HepG2 (cell line): ENCODE results near the gene DYNLT5. TPM values are rescaled to one million over a fixed set of nuclear protein-coding genes. Genes with fewer than 3 reads are reported as not detected.

Source experiments
- ATAC-seq: fragments of 200-7000 bp; cut with Tn5 transposase; 3 replicates; pipeline ENCODE4 v1.9.1; 2020; ENCODE audit warnings: mild to moderate bottlenecking, moderate library complexity
- BruUV-seq: library from RNA; stranded (reverse); fragments of 400-500 nt; replicated peaks from 2 replicates; lab custom pipeline; 2021; lab: Mats Ljungman, UMichigan
- CTCF ChIA-PET: fragments of 300-600 bp; formaldehyde crosslinking; extraction: SDS; loops from one replicate; lab custom pipeline; 2021; ENCODE audit warnings: low total read pairs, inconsistent platforms, low intra/inter-chr PET ratio; lab: Yijun Ruan, JAX
- POLR2A ChIA-PET: fragments of 350-600 bp; sonication (Branson Sonifier 250); formaldehyde crosslinking; loops from one replicate; lab custom pipeline; 2020; ENCODE audit warnings: antibody characterized with exemption, inconsistent platforms; lab: Yijun Ruan, JAX
- DNase-seq: peaks from one replicate; pipeline ENCODE4 v3.0.0-alpha.2; 2015; ENCODE audit warnings: low spot score
- FAIRE-seq: peaks from 3 replicates; lab custom pipeline; 2011; peaks lifted over from hg19 to GRCh38; lab: Jason Lieb, UNC
- H2AFZ ChIP-seq: one replicate; pipeline ENCODE4 v1.6.1; 2011; ENCODE audit warnings: low read length, inconsistent platforms
- H3K27ac ChIP-seq: fragments of 300-600 bp; 3 replicates; pipeline ENCODE4 v1.8.0; 2011; ENCODE audit warnings: mixed run types, mild to moderate bottlenecking, mixed read lengths, low read length, inconsistent platforms; ENCODE audit not compliant: insufficient read depth; ENCODE audit errors: extremely low read length
- H3K27me3 ChIP-seq, 2 experiments: fragments of 200-600 bp in 1 of 2; 2 replicates in 1 of 2; 3 replicates in 1 of 2; pipeline versions ENCODE4 v1.6.0 to v1.8.0; 2011; ENCODE audit warnings: low read length in 2 of 2, mild to moderate bottlenecking in 2 of 2, moderate library complexity in 2 of 2, inconsistent platforms in 1 of 2; ENCODE audit not compliant: insufficient read depth in 2 of 2, control insufficient read depth in 1 of 2
- H3K36me3 ChIP-seq, 2 experiments: fragments of 200-600 bp in 1 of 2; replicated peaks in 1 of 2; 2 replicates in 1 of 2; 3 replicates in 1 of 2; pipeline versions ENCODE4 v1.5.1 to v1.8.0; 2011; ENCODE audit warnings: low read length in 2 of 2, inconsistent platforms in 1 of 2; ENCODE audit not compliant: insufficient read depth in 2 of 2, control insufficient read depth in 1 of 2
- H3K4me1 ChIP-seq: 2 replicates; pipeline ENCODE4 v1.5.1; 2012; ENCODE audit warnings: low read length, inconsistent platforms; ENCODE audit not compliant: insufficient read depth
- H3K4me2 ChIP-seq: 2 replicates; pipeline ENCODE4 v1.6.0; 2011; ENCODE audit warnings: low read depth, low read length, inconsistent platforms
- H3K4me3 ChIP-seq, 3 experiments: fragments of 200-600 bp in 1 of 3; sonication (generic), shearing (Covaris generic) in 1 of 3; replicated peaks in 1 of 3; 2 replicates each; pipeline ENCODE4 v1.5.1; 2011 to 2016; ENCODE audit warnings: low read length in 3 of 3, inconsistent platforms in 2 of 3, low read depth in 2 of 3, mild to moderate bottlenecking in 2 of 3, control low read depth in 1 of 3, mixed read lengths in 1 of 3; ENCODE audit not compliant: insufficient read depth in 1 of 3
- H3K79me2 ChIP-seq: one replicate; pipeline ENCODE4 v1.6.1; 2011; ENCODE audit warnings: low read length, inconsistent platforms; ENCODE audit not compliant: insufficient read depth
- H3K9ac ChIP-seq: 2 replicates; pipeline ENCODE4 v1.6.0; 2011; ENCODE audit warnings: mild to moderate bottlenecking, low read depth, low read length, inconsistent platforms; ENCODE audit not compliant: insufficient read depth
- H3K9me3 ChIP-seq: 2 replicates; pipeline ENCODE4 v1.5.1; 2012; ENCODE audit warnings: mild to moderate bottlenecking, low read length
- H4K20me1 ChIP-seq: 2 replicates; pipeline ENCODE4 v1.6.0; 2011; ENCODE audit warnings: inconsistent platforms, mild to moderate bottlenecking, low read length, moderate library complexity; ENCODE audit not compliant: insufficient read depth
- ATF7 ChIP-seq, 2 experiments: fragments of 450-650 bp in 1 of 2; sonication (generic) in 1 of 2; formaldehyde crosslinking in 1 of 2; IDR thresholded peaks; 2 replicates each; pipeline versions ENCODE4 v1.4.0 to v1.6.1; 2016 to 2020; ENCODE audit warnings: antibody characterized with exemption in 1 of 2, mild to moderate bottlenecking in 1 of 2, missing genetic modification reagents in 1 of 2
- CC2D1A ChIP-seq: sonication (generic); formaldehyde crosslinking; IDR thresholded peaks from 2 replicates; pipeline ENCODE4 v1.8.1; 2023; ENCODE audit warnings: mild to moderate bottlenecking, missing genetic modification reagents
- CCAR2 ChIP-seq: fragments of 200-400 bp; formaldehyde crosslinking; optimal IDR thresholded peaks from 2 replicates; pipeline ENCODE3; 2018; ENCODE audit warnings: low read depth, mild to moderate bottlenecking, low read length, moderate library complexity
- IRX3 ChIP-seq: sonication (generic); formaldehyde crosslinking; IDR thresholded peaks from 2 replicates; pipeline ENCODE4 v1.8.1; 2023; ENCODE audit warnings: mild to moderate bottlenecking, low read depth, missing genetic modification reagents, borderline replicate concordance
- ZBTB7B ChIP-seq: sonication (generic); formaldehyde crosslinking; IDR thresholded peaks from 2 replicates; pipeline ENCODE4 v1.4.0; 2020; ENCODE audit warnings: missing genetic modification reagents
- ZNF614 ChIP-seq: IDR thresholded peaks from 2 replicates; pipeline ENCODE4 v1.6.1; 2018; ENCODE audit warnings: missing biosample characterization, missing genetic modification reagents, inconsistent platforms, borderline replicate concordance
- WGBS: methylation state at CpG from one replicate; pipeline ENCODE4 v1.1.6; 2017; ENCODE audit warnings: low lambda C conversion rate; 5-methylcytosine and 5-hydroxymethylcytosine counted together
- in situ Hi-C: cut with HindIII; loops from 2 replicates; pipeline ENCODE4 v1.10.0; 2017; ENCODE audit warnings: low pct_unique_long_range_greater_than_20kb; ENCODE audit not compliant: extremely low pct_ligation_motif_present
- intact Hi-C: fragments of 100-400 bp; cut with micrococcal nuclease; formaldehyde crosslinking; loops from one replicate; pipeline ENCODE4 v1.10.0; 2022; ENCODE audit not compliant: unreplicated experiment
- polyA plus RNA-seq, 8 experiments: library from polyadenylated mRNA; depleted of rRNA in 3 of 8; stranded (reverse) in 7 of 8; unstranded in 1 of 8; fragments of >200 nt; fragmentation: Illumina TruSeq in 4 of 8; extraction: Trizol in 4 of 8; gene quantifications; 2 replicates each; pipeline versions ENCODE4 v1.2.1 to v1.2.3, GENCODE V29; 2011 to 2016; ENCODE audit warnings: low read depth in 4 of 8, missing spikeins in 1 of 8, mixed read lengths in 1 of 8; ENCODE audit not compliant: insufficient read depth in 1 of 8
- total RNA-seq, 5 experiments: library from RNA; depleted of rRNA; stranded (reverse); fragments of >200 nt; fragmentation: Illumina TruSeq; extraction: Trizol; gene quantifications; 2 replicates each; pipeline ENCODE4 v1.2.3, GENCODE V29; 2016; ENCODE audit warnings: low read depth in 1 of 5
- TF ChIP-seq, protein P1 (sequence below): sonication (generic); formaldehyde crosslinking; IDR thresholded peaks from 2 replicates; pipeline ENCODE4 v1.8.0; 2022; ENCODE audit warnings: missing genetic modification reagents, mild to moderate bottlenecking, borderline replicate concordance
- TF ChIP-seq, protein P2 (sequence below): sonication (generic); formaldehyde crosslinking; IDR thresholded peaks from 2 replicates; pipeline ENCODE4 v1.5.0; 2020; ENCODE audit warnings: missing genetic modification reagents
- TF ChIP-seq, protein P3 (sequence below): sonication (generic); formaldehyde crosslinking; IDR thresholded peaks from 2 replicates; pipeline ENCODE4 v1.5.1; 2020; ENCODE audit warnings: missing genetic modification reagents, mild to moderate bottlenecking, borderline replicate concordance

Gene DYNLT5
- total and polyA plus RNA-seq, 2 of the 13 experiments (the other 11 are each of a cell fraction or from before 2014, with no cell fraction given): not detected

DNA sequence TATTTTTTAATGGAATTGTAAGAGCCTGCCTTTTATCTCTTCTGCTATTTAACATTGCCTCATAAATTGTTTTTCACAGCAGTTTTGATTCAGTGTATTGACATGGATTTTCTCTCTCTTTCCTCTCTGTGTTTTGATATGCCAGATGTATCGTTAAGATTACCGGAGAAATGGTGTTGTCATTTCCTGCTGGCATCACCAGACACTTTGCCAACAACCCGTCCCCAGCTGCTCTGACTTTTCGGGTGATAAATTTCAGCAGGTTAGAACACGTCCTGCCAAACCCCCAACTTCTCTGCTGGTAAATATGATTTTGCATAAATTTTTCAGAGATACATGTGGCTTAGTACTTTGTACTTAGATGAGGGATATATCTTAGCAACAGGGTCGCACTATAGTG, 23.1 kb upstream of the DYNLT5 start:
- H3K79me2 ChIP-seq: no peaks in the 10 kb centered on the region
- H3K9me3 ChIP-seq: no peaks in the 10 kb centered on the region
- FAIRE-seq (no peak), DNase-seq (no peak), ATAC-seq (no peak)
- H3K4me2 ChIP-seq: no peak overlapping the region
- no peaks in the 10 kb centered on the region; the same call in 1 of the 2 replicates for H4K20me1 ChIP-seq
- no peak overlapping the region for H3K4me3 ChIP-seq
- WGBS: 12% methylated on average over 6 of the region's 6 CpGs
- H2AFZ ChIP-seq: no peak overlapping the region
- BruUV-seq: no TSS peak
- in situ Hi-C loops (loop anchor here (10.0 to 25.0 kb wide), 2 partner anchors 464 to 767 kb away; no protein-coding TSS in a partner anchor), intact Hi-C loops (loop anchor here (5.0 kb wide), 1 partner anchor 227 kb away; no protein-coding TSS in a partner anchor)
- TF ChIP-seq ZNF614 (CRISPR knock-in tag) (no peak), CCAR2 (no peak), ZBTB7B (CRISPR knock-in tag) (no peak), CC2D1A (CRISPR knock-in tag) (no peak), IRX3 (CRISPR knock-in tag) (no peak), ATF7 (IDR thresholded peaks at IDR 0.05) (no peak), ATF7 (CRISPR knock-in tag; IDR thresholded peaks at IDR 0.05) (no peak)
- TF ChIP-seq, protein P1, sequence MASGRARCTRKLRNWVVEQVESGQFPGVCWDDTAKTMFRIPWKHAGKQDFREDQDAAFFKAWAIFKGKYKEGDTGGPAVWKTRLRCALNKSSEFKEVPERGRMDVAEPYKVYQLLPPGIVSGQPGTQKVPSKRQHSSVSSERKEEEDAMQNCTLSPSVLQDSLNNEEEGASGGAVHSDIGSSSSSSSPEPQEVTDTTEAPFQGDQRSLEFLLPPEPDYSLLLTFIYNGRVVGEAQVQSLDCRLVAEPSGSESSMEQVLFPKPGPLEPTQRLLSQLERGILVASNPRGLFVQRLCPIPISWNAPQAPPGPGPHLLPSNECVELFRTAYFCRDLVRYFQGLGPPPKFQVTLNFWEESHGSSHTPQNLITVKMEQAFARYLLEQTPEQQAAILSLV (CRISPR knock-in tag): no peak
- TF ChIP-seq, protein P2, sequence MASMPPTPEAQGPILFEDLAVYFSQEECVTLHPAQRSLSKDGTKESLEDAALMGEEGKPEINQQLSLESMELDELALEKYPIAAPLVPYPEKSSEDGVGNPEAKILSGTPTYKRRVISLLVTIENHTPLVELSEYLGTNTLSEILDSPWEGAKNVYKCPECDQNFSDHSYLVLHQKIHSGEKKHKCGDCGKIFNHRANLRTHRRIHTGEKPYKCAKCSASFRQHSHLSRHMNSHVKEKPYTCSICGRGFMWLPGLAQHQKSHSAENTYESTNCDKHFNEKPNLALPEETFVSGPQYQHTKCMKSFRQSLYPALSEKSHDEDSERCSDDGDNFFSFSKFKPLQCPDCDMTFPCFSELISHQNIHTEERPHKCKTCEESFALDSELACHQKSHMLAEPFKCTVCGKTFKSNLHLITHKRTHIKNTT (CRISPR knock-in tag): no peak
- TF ChIP-seq, protein P3, sequence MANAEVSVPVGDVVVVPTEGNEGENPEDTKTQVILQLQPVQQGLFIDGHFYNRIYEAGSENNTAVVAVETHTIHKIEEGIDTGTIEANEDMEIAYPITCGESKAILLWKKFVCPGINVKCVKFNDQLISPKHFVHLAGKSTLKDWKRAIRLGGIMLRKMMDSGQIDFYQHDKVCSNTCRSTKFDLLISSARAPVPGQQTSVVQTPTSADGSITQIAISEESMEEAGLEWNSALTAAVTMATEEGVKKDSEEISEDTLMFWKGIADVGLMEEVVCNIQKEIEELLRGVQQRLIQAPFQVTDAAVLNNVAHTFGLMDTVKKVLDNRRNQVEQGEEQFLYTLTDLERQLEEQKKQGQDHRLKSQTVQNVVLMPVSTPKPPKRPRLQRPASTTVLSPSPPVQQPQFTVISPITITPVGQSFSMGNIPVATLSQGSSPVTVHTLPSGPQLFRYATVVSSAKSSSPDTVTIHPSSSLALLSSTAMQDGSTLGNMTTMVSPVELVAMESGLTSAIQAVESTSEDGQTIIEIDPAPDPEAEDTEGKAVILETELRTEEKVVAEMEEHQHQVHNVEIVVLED (CRISPR knock-in tag): no peak
- H3K27ac ChIP-seq: no peak overlapping the region
- no peaks in the 10 kb centered on the region for H3K4me1 ChIP-seq
- H3K9ac ChIP-seq: no peak overlapping the region
- H3K36me3 ChIP-seq: no peaks in the 10 kb centered on the region
- H3K27me3 ChIP-seq: no peaks in the 10 kb centered on the region
- ChIA-PET POLR2A (no interaction called here), CTCF (no interaction called here)
